NB4 (cell line): ENCODE data around the gene LBX1.

ENCODE experiments used
- CTCF ChIP-seq: IDR thresholded peaks from one replicate; pipeline ENCODE4 v1.5.1; 2012; ENCODE audit warnings: low read depth, low read length
- MAX ChIP-seq: IDR thresholded peaks from 2 replicates; pipeline ENCODE4 v1.6.1; 2011; ENCODE audit warnings: low read depth, low read length

GRCh38 chr10:101207026-101207425 lies 22.2 kb downstream of the LBX1 start:
- TF ChIP-seq CTCF: no peak
- no peak for TF ChIP-seq MAX
